GM19239 (cell line): Measurements from ENCODE around the gene OGFOD3.

Experiments
- DNase-seq: peaks from one replicate; pipeline ENCODE4 v3.0.0; 2011; ENCODE audit warnings: low spot score; ENCODE audit not compliant: insufficient read length
- FAIRE-seq: peaks from 2 replicates; lab custom pipeline; 2011; peaks lifted over from hg19 to GRCh38; lab: Jason Lieb, UNC

Gene OGFOD3

GRCh38 chr17:82411396-82412053 is 6.9 kb downstream of the OGFOD3 start:
- FAIRE-seq, result no peak
- DNase-seq, result no peak

DNA sequence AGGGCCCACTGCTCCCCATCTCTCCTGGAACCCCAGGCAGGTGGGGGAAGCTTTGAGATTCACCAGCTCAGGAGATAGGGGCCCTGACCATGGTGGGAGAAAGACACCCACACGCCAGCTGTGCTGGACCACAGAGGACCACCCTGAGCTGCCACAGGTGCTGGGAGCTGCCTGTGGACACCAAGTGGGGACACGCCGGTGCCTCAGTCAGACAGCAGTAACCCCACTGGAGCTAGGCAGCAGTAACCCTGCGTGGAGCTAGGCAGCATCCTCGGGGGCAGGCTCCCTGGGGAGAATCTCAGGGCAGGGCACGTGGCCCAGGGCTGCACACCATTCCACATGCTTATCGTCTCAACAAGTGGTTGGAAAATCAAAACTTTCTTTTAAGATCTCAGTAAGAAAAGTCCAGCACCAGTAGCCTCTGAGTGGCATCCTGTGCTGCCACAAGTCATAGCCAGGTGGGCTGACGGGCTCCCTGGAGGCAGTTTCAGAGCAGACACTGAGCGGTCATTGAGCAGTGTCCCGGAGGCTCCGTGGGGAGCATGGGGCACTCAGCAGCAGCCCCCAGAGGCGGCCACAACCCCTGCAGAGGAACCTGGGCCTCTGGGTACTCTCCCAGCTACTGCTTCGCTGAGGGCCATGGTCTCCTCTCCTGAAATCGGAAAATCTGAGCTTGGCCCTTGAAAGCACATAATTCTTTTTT is 8.2 kb downstream of the OGFOD3 start:
- DNase-seq (no peak), FAIRE-seq (no peak)

- no peak for FAIRE-seq
- DNase-seq, result no peak
Measured at GRCh38 chr17:82408938-82409318, 9.5 kb downstream of the OGFOD3 start.

GRCh38 chr17:82408288-82408937 is 10.0 kb downstream of the OGFOD3 start:
- FAIRE-seq (no peak), DNase-seq (no peak)

DNA sequence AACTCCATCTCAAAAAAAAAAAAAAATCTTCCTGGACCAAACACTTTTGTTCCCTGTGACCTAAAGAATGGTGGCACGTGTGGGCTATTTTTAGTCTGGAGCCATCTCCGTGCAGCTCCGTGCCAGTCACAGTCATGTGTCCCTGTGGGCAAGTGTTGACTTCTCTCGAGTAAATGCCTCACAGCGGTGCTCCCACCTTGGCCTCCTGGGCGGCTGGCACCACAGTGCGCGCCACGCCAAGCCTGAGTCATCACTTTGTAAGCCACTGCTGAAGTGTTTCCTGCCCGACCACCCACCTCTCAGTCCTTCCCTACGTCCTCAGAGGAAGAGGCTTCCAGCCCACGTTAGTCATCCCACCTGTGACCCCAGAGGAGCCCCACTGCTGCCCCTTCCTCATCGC is 11.1 kb downstream of the OGFOD3 start:
- DNase-seq, result no peak
- no peak for FAIRE-seq

- DNase-seq, result no peak
- FAIRE-seq, result no peak
Measured at GRCh38 chr17:82406131-82406671, 12.2 kb downstream of the OGFOD3 start.

GRCh38 chr17:82405051-82405450 is 13.3 kb downstream of the OGFOD3 start:
- no peak for FAIRE-seq
- no peak for DNase-seq

GRCh38 chr17:82403662-82404660 is 14.4 kb downstream of the OGFOD3 start:
- FAIRE-seq, result no peak
- DNase-seq, result no peak

GRCh38 chr17:82402865-82403264 is 15.5 kb downstream of the OGFOD3 start:
- FAIRE-seq (peak; percentile 100), DNase-seq (peak; percentile 91)

DNA sequence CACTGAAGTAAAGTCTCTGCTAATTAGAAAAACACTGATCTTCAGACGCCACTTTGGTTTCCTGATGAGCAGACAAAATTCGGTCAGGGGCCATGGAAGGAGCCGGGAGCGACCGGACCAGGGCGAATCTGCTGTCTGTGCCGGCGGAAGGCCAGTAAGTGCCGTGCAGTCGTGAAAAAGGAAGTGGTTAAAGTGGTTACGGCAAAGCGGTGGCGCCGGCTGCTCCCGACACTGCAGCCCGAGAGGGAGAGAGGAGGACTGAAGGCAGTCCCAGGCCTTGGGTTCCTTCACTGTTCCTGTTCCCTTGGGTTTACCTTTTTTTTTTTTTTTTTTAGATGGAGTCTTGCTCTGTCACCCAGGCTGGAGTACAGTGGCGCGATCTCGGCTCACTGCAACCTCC is 17.6 kb downstream of the OGFOD3 start:
- peak; percentile 91 for FAIRE-seq

GRCh38 chr17:82400206-82400605 is 18.2 kb downstream of the OGFOD3 start:
- no peak for DNase-seq
- no peak for FAIRE-seq

More for the DNA sequence above, 17.6 kb downstream of the OGFOD3 start:
- DNase-seq, result peak; percentile 92

DNA sequence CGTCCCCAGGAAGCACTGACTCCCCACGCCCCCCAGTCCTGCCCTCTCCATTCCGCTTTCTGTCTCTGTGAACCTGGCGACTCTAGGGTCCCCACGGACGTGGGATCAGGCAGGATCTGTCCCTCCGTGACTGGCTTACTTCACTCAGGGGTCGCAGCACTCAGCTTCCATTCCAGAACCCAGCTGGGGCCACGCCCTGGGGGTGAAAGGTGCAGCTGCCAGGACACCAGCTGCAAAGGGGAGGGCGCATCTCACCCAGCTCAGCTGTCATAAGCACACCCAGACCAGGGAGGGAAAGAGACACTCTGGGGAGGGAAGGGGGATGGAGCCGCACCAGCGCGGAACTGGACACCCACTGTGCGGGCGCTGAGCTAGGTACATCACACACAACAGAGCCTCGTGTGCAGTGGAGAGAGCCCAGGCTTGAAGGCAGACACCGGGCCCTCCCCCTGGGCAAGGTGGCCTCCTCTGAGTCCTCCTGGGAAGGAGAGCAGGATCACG is 18.7 kb downstream of the OGFOD3 start:
- FAIRE-seq (no peak), DNase-seq (no peak)

DNA sequence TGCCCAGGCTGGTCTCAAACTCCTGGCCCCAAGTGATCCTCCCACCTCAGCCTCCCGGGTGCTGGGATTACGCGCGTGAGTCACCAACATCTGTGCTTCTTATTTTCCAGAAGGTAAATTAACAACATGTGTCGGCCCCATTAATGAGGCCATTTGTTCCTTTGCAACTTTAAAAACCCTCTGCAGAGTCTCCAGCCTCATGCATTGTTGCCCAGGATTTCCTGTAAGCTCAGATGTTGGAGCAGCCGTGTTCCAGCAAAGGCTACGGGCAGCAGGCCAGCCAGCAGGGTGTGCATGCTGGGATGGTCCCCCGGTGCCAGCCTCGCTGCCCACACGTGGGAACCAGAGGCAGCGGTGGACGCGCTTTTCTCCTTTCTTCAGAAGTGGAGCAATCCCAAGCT is 19.3 kb downstream of the OGFOD3 start:
- FAIRE-seq, result no peak
- DNase-seq, result no peak

DNA sequence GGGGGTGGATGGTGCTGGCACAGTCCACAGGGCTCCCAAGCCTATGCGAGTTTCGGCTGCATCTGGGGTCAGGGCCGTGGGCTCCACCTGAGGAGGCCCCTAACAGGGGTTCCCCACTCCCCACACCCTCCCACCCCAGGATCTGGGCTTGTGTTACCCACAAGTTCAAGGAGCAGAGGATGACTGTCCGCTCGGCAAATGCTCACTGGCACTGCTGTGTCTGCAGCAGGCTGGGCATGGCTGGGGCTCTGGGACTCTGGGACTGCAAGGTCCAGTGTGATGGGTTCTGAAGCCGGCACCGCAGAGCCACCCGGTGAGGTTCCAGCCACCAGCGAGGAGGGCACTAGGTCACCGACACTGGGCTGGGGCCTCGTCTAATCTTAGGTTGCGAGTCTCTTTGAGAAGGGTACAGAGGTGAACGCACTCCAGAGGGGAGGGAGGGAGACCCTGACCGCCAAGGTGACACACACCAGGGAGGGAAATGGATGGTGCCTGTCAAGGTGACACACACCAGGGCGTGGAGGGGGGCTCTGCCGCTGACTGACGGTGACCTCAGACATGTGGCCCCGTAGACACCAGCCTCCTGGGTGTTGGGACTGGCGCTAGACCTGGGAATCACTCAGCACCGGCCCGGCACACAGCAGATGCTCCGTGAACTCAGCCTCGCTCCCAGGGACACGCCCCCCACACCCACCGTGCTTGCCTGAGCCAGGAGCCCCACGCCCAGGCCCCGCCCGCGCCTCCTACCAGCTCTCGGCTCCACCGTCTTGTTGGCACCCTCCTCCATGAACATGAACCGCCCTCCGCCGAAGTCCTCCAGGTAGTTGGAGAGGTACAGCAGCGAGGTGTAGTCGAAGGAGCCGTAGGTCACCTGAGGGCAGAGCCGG is 20.7 kb downstream of the OGFOD3 start:
- DNase-seq (no peak), FAIRE-seq (no peak)

GRCh38 chr17:82396601-82397435 is 21.6 kb downstream of the OGFOD3 start:
- DNase-seq (no peak), FAIRE-seq (no peak)

DNA sequence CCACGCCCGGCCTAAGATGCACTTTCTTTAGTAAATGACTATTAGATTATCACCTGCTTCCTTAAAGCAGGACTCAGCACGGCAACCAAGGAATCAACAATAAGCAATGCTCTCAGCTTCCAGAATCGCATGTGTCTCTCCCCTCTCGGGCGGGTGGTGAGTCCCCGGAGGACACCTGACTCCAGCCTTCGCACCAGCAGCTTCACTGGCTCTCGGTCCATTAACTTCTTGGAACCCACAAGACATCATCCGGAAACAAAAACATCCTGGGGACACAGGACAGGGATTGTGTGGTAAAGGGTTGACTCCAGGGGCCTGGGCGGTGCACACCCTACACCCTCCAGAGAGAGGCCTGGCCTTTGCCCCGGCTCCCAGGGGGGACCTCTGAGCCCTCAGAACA is 24.1 kb downstream of the OGFOD3 start:
- FAIRE-seq, result no peak
- no peak for DNase-seq

DNA sequence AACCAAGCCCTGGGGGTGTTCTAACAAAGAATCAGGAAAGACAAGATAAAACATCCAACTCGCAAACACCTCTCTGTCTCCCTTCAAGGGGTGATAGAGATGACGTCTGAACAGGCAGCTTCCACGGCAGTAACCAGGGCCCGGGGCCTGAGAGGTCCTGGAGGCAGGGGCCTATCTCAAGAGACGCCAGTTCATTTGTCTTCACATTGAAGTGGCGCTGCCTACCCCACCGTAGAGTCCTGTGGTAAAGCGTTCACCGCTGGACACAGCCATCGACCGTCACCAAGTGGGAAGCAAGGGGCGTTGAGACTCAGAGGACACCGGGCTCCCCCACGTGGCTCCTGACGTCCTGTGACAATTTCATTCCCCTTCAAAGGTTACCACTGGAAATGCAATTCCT is 25.4 kb downstream of the OGFOD3 start:
- DNase-seq, result no peak
- no peak for FAIRE-seq
